HG03432 (cell line): Measurements from ENCODE around the gene SAMMSON.

ENCODE experiments used
- ATAC-seq: cut with Tn5 transposase; IDR thresholded peaks from one replicate; pipeline ENCODE4 v1.9.1; 2021; ENCODE audit warnings: mild to moderate bottlenecking, moderate library complexity; ENCODE audit not compliant: unreplicated experiment

The SAMMSON gene

DNA sequence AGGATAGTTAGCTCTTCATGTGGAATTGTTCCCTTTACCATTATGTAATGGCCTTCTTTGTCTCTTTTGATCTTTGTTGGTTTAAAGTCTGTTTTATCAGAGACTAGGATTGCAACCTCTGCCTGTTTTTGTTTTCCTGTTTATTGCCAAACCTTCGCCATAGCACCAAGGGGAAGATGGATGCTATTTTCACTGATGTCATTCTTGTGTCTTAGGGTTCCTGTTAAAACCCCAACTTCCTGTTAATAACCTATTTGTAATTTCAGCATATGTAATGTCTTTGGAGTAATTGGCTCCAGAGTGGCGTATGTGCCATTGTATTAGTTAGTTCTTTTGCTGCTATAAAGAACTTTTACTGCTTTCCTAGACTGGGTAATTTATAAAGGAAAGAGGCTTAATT lies 10.8 kb downstream of the SAMMSON start:
- ATAC-seq, result no peak

DNA sequence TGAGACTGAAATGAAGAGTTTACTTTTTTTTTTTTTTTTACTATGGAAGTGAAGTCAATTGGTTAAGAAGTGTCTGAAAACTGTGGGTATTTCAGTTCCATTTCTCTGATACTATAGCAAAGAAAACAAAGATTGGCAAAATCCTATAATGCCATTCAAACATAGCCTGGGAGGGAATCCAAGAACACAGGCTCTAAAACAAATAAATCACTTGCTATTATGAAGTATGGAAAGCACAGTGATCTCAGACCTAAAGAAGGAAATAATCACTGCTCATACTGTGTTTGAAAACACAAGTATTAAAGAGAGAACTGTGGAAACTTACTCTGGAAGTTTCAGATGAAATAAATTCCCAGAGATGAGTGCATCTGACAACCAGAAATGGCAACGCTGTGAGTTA lies 12.0 kb downstream of the SAMMSON start:
- no peak for ATAC-seq

GRCh38 chr3:70020906-70021660 lies 21.6 kb downstream of the SAMMSON start:
- ATAC-seq, result no peak

DNA sequence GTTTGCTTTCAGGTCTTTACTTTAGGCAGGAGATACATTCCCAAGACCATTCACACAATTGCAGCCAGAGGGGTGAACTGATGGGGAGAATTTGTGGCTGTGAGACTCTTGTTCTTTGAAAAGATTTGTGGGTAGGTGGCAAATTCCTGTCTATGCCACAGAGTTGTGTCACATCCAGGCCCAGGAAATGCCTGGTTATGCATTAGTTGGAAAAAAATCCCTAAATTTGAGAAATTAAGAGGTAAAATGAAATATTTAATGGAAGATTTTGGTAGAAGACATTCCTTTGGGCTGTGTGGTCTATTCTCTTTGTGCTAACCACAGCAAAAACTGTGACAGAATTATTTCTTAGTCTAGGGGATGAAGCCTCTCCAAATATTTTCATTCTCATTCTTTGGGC lies 28.8 kb downstream of the SAMMSON start:
- no peak for ATAC-seq

DNA sequence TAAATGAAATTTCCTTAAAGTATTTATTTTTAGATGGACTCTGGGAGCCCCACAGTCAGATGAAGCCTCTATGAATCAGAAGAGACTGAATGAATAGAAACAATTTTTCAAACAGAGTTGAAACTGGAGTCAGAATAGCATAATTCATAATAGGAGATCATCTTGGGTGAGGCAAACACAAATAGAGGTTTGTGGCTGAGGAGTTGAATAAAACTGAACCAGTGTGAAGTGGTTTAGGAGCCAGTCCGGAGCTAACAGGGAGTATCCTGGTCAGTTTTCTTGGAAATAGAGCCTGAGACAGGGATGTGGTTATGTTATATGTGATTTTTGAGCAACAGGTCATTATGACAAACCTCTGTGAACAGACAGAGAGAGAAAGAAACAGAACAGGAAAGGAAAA lies 39.2 kb downstream of the SAMMSON start:
- ATAC-seq, result no peak

- no peak for ATAC-seq
Measured at GRCh38 chr3:70040386-70040785, 40.9 kb downstream of the SAMMSON start.

DNA sequence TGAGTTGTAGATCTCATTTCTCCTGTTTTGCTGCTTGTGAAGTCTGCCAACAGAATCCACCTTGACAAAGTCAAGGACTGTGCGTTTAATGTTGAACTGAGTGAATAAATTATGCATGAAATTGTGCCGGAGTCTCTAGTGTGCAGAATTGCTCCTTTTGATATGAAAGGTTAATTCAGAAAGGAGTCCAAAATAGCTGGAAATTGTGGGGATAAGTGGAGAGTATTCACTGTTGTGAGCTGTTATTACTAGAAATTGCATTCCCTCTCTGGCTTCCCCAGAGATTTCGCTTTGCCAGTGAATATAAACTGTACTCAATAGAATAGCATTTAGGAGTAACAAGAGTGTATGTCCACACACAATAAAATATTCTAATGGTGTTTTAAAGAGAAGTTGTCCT lies 43.1 kb downstream of the SAMMSON start:
- ATAC-seq, result no peak

DNA sequence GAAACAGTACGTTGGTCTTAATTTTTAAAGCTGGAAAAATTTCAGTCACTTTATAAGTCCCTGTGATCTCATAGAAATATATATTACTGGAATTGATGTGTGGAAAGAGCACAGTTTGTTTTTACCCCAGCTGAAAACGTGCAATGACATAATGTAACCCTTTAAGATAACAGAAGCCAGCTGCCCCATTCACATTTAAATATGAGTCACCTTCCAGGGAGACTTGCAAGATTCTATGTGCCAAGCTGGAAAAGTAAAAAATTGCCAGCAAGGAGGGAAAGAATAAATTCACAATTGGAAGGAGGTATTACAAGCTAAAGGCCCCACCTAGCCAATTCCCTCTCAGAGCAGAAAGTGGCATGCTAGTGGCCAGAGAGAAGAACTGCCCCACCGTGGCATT lies 50.2 kb downstream of the SAMMSON start:
- ATAC-seq, result no peak

DNA sequence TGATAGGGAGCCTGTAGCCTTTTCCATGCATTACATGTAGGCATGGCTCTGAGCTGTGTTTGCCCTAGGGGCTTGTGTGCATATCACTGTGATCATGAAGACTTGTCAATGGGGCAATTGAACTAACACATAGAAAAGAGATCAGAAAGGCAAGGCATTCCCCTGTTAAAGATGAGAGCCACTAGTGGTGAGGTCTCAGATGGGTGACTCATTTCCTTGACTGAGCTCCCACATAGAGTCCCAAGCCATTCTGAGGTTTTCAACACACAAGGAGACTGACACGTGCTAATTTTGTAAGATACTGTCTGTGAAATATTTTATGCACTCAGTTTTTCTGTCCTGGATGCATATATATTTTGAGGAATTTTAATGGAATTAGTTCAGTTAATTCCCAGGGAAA lies 53.8 kb downstream of the SAMMSON start:
- peak; percentile 60 for ATAC-seq

- no peak for ATAC-seq
Measured at GRCh38 chr3:70056081-70056480, 56.5 kb downstream of the SAMMSON start.

DNA sequence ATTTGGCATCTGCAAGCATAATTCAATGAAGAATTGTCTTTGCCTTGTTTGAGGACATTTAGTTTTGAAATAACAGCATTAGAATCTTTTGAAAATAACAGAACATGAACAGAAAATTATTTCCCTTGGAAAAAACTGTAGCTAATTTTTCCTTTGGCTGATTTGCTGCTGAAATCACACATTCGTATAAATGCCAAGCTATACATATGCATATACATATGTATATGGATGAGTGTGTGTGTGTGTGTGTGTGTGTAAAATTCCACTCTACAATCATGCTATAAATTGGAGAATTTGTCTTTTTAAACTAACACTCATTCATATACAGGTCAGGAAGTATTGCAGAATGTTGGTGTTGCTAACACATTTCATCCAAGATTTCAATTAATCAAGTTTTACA lies 57.9 kb downstream of the SAMMSON start:
- no peak for ATAC-seq

GRCh38 chr3:70061096-70061495 lies 61.6 kb downstream of the SAMMSON start:
- no peak for ATAC-seq

GRCh38 chr3:70064194-70064779 lies 64.8 kb downstream of the SAMMSON start:
- ATAC-seq, result no peak

- no peak for ATAC-seq
Measured at GRCh38 chr3:70065696-70066253, 66.2 kb downstream of the SAMMSON start.

DNA sequence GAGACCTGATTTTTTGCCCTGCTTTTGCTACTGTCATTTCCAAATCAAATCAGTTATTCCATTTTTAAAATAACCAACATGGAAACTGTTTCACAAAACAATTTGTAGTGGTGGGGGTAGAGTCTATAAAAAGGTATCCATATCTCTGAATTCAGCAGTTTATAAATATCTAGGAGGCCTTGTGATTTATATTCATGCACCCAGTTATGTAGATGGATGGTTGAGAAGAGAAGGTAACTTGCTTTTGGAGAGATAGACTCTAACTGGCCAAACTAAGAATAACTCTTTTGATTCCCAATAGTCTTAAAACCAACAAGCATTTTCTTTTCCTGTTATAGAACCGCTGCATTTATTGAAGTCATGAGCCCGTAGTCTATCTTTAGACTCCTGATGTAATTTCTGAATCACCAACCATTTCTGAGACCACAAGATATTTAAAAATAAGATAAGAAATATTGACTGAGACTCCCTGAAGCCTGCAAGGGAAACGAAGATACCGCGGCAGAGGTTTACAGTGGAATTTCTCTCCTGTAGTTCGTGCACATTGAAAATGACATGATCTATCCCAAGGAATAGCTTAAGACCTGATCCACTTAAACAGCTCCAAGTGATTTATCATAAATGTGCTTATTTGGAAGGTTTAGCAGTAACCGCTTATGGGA lies 68.5 kb downstream of the SAMMSON start:
- peak; percentile 42 for ATAC-seq

DNA sequence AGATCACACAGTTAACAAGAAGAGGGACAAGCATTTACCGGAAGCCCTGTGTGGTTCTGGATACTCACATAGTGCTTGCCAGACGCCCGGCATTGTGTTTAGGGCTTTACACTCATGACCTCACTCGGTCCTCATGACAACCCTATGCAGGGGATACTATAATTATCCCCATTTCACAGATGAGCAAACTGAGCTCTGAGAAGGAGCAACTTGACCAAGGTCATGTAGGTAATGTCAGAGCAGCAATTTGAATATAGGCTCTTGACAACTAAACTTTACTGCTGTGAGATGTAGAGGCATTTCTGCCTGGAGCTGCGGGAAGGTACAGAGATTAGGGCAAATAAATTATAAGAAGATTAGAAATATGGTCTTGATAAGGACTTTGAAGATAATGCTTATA lies 70.0 kb downstream of the SAMMSON start:
- no peak for ATAC-seq

DNA sequence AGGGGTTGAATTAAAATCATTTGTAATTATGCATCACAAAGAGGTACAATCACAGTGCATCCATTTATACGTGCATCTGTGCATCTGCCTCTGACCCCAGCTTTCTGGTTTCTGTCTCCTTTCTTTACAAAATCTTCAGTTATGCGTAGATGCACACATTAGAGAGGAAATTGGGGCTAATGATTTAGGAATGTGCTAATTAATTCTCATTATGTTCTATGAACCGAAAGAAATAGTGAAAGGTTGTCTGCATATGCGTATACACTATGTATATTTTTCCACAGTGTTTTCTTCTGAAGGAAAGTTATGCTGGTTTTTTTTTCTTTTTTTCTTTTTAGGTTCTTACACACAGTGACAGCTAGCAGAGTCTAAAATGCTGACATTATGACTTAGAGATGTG lies 71.6 kb downstream of the SAMMSON start:
- ATAC-seq, result no peak

- ATAC-seq, result no peak
Measured at GRCh38 chr3:70072180-70072579, 72.6 kb downstream of the SAMMSON start.

- ATAC-seq, result no peak
Measured at GRCh38 chr3:70072754-70073153, 73.2 kb downstream of the SAMMSON start.

DNA sequence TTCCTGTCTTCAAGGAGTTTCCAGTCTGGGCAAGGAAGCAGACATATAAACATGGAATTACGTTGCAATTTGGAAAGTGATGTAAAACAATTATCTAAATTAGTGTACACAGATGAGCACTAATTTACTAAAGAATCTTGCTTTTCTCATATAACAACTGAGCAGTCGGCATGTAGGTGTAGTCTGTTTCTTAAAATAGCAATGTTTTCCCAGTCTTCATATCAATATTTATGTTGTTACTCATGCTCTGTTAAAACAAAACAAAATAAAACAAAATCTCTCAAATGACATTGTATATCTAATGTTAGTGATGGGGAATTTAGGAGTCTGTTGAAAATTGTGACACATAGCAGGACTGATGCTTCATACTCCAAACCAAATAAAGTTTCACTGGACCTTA lies 75.6 kb downstream of the SAMMSON start:
- no peak for ATAC-seq

DNA sequence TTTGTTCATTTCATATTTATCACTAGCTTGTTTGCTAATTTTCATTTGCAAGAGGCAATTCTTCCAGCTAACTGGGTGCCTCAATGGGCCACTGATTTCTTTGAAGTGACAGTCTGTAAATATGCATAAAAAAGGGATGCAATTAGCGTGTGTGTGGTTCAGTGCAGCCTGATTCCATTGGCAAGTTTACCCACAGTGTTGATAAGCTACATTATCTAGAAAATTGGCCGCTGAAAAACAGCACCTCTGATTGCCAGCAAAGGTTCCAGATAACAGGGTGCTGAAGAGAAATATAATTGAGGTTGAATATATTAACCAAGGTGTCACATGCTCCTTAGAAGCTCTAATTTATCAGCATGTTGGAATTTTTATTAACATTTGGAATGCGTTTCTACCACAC lies 76.9 kb downstream of the SAMMSON start:
- ATAC-seq, result no peak

DNA sequence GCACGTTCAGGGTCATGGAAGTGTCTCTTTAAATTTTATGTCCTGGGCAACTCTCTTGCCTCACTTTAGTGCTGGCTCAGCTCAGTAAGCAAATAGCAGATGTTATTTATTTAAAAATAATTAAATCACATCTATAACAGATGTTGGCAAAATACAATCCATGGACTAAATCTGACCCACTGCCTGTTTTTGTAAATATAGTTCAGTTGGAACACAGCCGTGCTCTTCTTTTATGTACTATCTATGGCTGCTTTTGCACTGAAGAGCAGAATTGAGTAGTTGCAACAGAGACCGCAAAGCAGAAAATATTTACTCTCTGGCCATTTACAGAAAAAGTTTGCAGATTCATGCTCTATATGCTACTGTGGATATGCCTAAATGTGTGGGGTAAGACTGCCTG lies 79.2 kb downstream of the SAMMSON start:
- no peak for ATAC-seq
